ENCODE data around the gene GATA1. TPM values are rescaled to one million over a fixed set of nuclear protein-coding genes. Genes with fewer than 3 reads are reported as not detected.

Gene GATA1
- total and polyA plus RNA-seq, 10 of the 15 experiments (the other 5 are each of a cell fraction or from before 2014, with no cell fraction given): 0.24 to 0.36 TPM; not detected in 8

- POLR2A ChIA-PET: no interaction called here
- no peak overlapping the region for H3K4me2 ChIP-seq (ENCODE audit: control insufficient read depth, insufficient read depth)
- H3K4me1 ChIP-seq (ENCODE audit: control insufficient read depth, insufficient read depth, low read length): no peaks in the 10 kb centered on the region
- no TSS peak for BruUV-seq (replicated peaks)
- RAD21 ChIA-PET (ENCODE audit: unreplicated experiment): no interaction called here
- in situ Hi-C loops (cut with MboI) (loop anchor here (5.0 kb wide), 1 partner anchor 38 kb away; the partner anchor contains the start of gene ERAS), intact Hi-C loops (cut with micrococcal nuclease; ENCODE audit: unreplicated experiment) (no loop called here)
- H3K9me3 ChIP-seq (replicated peaks; ENCODE audit: control insufficient read depth, insufficient read depth, low read length): no peaks in the 10 kb centered on the region
- DNase-seq (ENCODE audit: low read depth, low spot score): no peak
- CTCF ChIA-PET: no interaction called here
- H3K9ac ChIP-seq (ENCODE audit: control insufficient read depth, insufficient read depth, low read length): no peak overlapping the region
- H4K20me1 ChIP-seq (ENCODE audit: control insufficient read depth, insufficient read depth): no peaks in the 10 kb centered on the region
- 31% methylated on average over 5 of the region's 7 CpGs for WGBS (ENCODE audit: insufficient coverage, insufficient replicate concordance, low lambda C conversion rate, missing lambda C conversion rate)
- ATAC-seq: no peak
- no peak overlapping the region for H3K27ac ChIP-seq (ENCODE audit: control insufficient read depth, insufficient read depth)
- H2AFZ ChIP-seq (ENCODE audit: control insufficient read depth, low read depth, low read length): no peak overlapping the region
- H3K79me2 ChIP-seq (ENCODE audit: control insufficient read depth, insufficient read depth, low read length): no peaks in the 10 kb centered on the region
- FAIRE-seq: no peak
- SMC1A ChIA-PET (ENCODE audit: uncharacterized antibody, unreplicated experiment): interaction anchor here (0.6 to 0.8 kb wide), 2 partner anchors 12 to 327 kb away, joined by 3 read pairs; partner anchors contain the start of gene HDAC6
- H3K4me3 ChIP-seq: no peak overlapping the region
- no peaks in the 10 kb centered on the region for H3K27me3 ChIP-seq (replicated peaks in 1 of 2; ENCODE audit: control insufficient read depth in 2 of 2, insufficient read depth in 2 of 2, low read length in 1 of 2)
- no peaks in the 10 kb centered on the region for H3K36me3 ChIP-seq (ENCODE audit: control insufficient read depth in 2 of 2, insufficient read depth in 2 of 2, low read length in 1 of 2)
- no peak for TF ChIP-seq EGR1 (IDR thresholded peaks at IDR 0.05; ENCODE audit: borderline replicate concordance in 1 of 2, low read depth in 2 of 2, low read length in 2 of 2)
- TF ChIP-seq HDAC6 (IDR thresholded peaks at IDR 0.05; ENCODE audit: unreplicated experiment): no peak
- no peak for TF ChIP-seq SREBF2 (IDR thresholded peaks at IDR 0.05; ENCODE audit: low read length)
- no peak for TF ChIP-seq ZNF207 (IDR thresholded peaks at IDR 0.05; ENCODE audit: borderline replicate concordance)
- no peak for TF ChIP-seq REST (IDR thresholded peaks at IDR 0.05; ENCODE audit: low read depth, low read length)
- TF ChIP-seq, protein P1, sequence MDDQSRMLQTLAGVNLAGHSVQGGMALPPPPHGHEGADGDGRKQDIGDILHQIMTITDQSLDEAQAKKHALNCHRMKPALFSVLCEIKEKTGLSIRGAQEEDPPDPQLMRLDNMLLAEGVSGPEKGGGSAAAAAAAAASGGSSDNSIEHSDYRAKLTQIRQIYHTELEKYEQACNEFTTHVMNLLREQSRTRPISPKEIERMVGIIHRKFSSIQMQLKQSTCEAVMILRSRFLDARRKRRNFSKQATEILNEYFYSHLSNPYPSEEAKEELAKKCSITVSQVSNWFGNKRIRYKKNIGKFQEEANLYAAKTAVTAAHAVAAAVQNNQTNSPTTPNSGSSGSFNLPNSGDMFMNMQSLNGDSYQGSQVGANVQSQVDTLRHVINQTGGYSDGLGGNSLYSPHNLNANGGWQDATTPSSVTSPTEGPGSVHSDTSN (IDR thresholded peaks at IDR 0.05; ENCODE audit: insufficient replicate concordance, low read depth, low read length): no peak
- TF ChIP-seq MEF2A (IDR thresholded peaks at IDR 0.05; ENCODE audit: insufficient read depth, low read depth, low read length): no peak
- no peak for TF ChIP-seq SIN3A (IDR thresholded peaks at IDR 0.05; ENCODE audit: low read depth, low read length)
- no peak for TF ChIP-seq MXI1 (IDR thresholded peaks at IDR 0.05; ENCODE audit: low read depth, low read length)
- TF ChIP-seq CREB1 (IDR thresholded peaks at IDR 0.05; ENCODE audit: low read depth): no peak
- TF ChIP-seq NRF1 (conservative IDR thresholded peaks at IDR 0.05; ENCODE audit: low read depth, low read length): no peak
- no peak for TF ChIP-seq ZSCAN29 (IDR thresholded peaks at IDR 0.05)
Measured at GRCh38 chrX:48789366-48790220, 3.2 kb downstream of the GATA1 start.

Measured in GM12878 (cell line).